NCI-H146 (cell line): Measurements from ENCODE around the gene GALNTL6.

ENCODE experiments used
- DNase-seq: peaks from one replicate; lab custom pipeline; 2025; lab: John Stamatoyannopoulos, UW

Gene GALNTL6

GRCh38 chr4:172555725-172556124 lies 742.5 kb downstream of the GALNTL6 start:
- no peak for DNase-seq

GRCh38 chr4:172573899-172574298 lies 760.7 kb downstream of the GALNTL6 start:
- no peak for DNase-seq

DNA sequence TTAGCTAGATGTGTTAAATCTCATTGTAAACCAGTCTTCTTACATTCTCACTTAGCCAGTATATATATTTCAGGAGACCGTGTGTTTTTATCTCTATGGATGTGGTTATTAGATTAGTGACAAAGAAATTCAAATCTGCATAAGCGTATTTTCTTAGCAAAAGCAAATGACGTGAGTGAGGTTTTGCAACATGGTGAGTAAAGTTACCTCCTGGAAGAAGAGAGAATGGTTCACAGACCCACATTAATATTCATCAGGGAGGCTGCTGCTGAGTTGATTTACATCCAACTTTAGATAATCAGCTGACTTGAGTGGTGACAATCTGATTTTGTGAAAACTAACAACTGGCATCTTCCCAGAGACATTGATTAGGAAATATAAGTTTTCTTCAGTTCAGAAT lies 765.5 kb downstream of the GALNTL6 start:
- DNase-seq, result no peak

- DNase-seq, result no peak
Observed at GRCh38 chr4:172584816-172585215, 771.6 kb downstream of the GALNTL6 start.

GRCh38 chr4:172596206-172596605 lies 783.0 kb downstream of the GALNTL6 start:
- DNase-seq, result peak; percentile 8

GRCh38 chr4:172599554-172599953 lies 786.4 kb downstream of the GALNTL6 start:
- no peak for DNase-seq

GRCh38 chr4:172601195-172601594 lies 788.0 kb downstream of the GALNTL6 start:
- peak; percentile 2 for DNase-seq

- DNase-seq, result no peak
Observed at GRCh38 chr4:172619218-172619617, 806.0 kb downstream of the GALNTL6 start.

DNA sequence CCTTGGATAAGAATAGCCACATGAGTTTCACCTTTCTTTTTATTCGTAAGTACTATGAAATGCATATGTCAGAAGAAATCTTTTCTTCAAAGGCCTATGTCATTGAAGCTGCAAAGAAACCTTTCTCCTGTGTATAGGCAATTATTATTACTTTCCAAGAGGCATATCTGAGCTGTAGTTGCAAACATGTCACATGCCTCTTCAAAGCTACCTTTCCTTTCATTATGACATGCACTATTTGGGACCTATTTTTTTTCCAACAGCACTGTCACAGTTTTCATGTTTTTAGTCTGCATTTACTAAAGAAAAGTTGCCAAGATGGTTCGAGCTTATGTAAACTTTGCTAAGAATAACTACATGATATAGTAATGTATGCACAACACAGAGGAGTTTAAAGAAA lies 806.6 kb downstream of the GALNTL6 start:
- no peak for DNase-seq

DNA sequence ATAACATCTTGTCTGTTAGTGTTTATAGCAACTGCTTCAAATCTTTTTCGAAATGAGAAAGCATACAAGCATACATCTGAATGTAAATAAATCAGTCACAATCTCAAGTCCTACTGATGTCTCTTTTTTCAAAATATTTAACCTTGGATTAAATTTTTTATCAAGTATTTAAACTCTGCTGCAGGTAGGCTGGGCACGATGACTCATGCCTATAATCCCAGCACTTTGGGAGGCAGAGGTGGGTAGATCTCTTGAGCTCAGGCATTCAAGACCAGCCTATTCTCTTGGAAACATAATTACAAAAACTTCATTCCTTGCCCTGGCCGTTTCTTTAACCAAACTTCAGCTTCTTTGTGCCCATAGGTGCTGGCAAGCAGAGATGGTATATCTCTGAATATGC lies 815.1 kb downstream of the GALNTL6 start:
- DNase-seq, result no peak

- peak; percentile 1 for DNase-seq
Observed at GRCh38 chr4:172630280-172630679, 817.1 kb downstream of the GALNTL6 start.

DNA sequence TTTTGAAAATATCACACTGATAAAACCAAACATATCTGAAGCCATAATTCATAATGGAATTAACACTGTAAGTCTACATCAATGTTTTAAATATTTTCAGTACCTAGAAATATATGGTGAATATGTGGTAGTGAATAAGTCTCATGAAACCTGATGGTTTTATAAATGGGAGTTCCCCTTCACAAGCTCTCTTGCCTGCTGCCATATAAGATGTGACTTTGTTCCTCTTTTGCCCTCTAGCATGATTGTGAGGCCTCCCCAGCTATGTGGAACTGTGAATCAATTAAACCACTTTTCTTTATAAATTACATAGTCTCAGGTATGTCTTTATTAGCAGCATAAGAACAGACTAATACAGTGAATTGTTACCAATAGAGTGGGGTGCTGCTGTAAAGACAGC lies 818.6 kb downstream of the GALNTL6 start:
- DNase-seq, result no peak

DNA sequence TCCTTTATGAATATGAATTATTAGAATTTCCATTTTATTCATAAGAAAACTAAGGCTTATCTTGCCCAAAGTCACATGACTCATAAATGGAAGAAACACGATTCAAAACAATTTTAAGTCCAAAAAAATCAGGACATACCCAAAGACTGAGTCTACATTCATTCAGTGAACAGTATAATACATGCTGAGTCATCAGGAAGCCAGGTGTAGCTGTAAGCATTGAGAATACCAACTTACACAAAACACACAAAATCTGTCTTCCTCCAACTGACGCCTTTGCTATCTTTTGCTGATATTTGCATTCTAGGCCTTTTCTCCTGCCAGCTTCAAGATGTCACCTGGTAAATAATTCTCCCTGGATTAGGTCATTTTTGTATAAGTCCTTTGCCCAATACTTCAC lies 835.3 kb downstream of the GALNTL6 start:
- DNase-seq, result no peak

- DNase-seq, result no peak
Observed at GRCh38 chr4:172649143-172649542, 835.9 kb downstream of the GALNTL6 start.

- no peak for DNase-seq
Observed at GRCh38 chr4:172650758-172651530, 837.7 kb downstream of the GALNTL6 start.

- DNase-seq, result no peak
Observed at GRCh38 chr4:172651961-172652360, 838.8 kb downstream of the GALNTL6 start.

DNA sequence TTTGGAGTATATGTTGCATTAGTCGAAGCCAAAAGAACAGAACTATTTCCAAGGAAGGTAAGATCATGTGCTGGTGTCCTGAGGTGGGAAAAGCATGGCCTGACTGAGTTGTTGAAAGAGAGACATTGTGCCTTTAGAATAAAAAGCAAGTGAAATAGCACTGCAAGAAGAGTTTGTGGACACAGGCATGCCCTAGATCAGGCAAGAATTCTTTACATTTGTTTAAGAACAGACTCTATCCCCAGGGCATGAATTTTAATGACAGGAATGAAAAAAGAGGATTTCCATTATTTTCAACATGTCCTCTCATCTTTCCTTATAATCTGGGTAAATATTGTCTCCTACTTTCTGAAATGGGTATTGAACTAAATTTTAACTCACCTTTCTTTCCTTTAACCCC lies 839.2 kb downstream of the GALNTL6 start:
- DNase-seq, result peak; percentile 2

GRCh38 chr4:172653676-172654075 lies 840.5 kb downstream of the GALNTL6 start:
- no peak for DNase-seq

GRCh38 chr4:172654457-172654856 lies 841.3 kb downstream of the GALNTL6 start:
- no peak for DNase-seq

DNA sequence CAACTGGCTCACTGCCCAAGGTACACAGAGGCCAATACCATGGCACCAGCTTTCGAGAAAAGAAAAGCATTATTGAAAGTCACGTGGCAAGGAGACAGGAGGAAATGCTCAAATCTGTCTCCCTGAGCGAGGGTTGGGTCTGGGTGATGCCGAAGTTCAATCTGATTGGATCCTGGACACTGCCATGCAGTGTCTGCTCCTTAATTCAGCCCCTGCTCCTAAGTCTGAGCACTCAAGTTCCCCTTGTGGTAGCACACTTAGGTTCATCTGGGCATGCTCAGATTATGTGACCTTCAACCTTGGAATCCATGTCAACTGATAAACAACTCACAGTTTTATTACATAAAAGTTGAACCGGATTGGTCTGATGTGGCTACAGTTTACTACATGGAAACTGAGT lies 842.9 kb downstream of the GALNTL6 start:
- no peak for DNase-seq

DNA sequence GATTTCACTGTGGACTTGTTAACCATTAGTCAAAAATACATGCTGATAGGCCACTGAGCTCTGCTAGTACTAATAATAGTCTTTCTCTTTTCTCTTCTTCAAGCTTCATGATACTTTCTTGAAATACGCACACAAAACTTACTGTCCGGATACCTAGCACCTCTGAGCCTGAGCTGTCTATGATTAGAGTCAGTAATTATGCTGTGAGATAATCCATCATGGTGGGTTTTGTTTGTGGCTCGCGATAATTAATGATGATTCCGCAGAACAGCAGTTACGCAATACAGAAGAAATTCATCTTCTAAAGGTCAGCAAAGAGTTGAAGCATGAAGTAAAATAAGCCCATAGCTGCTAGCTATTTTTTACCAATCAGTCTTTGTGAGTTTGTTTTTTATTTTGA lies 843.9 kb downstream of the GALNTL6 start:
- DNase-seq, result no peak

DNA sequence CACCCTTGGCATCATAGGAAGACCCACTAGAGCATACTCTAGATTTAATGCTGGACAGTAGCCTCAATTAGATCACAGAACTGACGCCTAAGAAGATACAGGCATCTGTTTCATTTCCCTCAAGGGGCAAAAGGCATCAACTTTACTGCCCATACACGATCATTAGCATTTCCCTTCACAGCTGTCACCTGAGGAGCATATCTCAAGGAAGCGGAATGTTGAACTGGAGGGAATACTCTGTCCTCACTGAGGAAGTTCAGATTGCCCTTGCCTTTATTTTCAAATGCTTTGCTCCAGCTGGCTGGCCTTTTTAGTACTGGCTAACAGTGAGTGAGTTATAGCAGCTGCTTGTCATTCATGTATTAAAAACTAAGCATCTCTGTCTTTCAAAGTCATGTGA lies 847.0 kb downstream of the GALNTL6 start:
- DNase-seq, result no peak

DNA sequence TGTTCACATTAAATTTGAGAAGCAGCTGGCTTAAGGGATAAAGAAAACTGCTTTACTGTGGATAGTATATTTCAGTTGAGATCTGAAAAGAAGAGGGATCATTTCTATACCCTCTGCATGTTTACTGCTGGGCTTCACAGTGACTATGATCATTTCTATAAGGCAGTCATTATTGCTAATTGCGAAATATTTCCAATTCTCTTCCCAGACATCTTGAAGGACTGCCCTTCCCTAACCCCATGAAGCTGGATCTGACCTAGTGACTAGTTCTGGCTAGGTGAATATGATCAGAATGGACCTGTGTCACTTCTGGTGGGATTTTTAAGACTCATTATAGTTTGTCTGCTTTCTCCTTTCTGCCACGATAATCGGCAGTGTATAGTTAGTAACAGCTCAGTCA lies 848.9 kb downstream of the GALNTL6 start:
- DNase-seq, result no peak

GRCh38 chr4:172666711-172667368 lies 853.6 kb downstream of the GALNTL6 start:
- DNase-seq, result peak; percentile 31
